RWPE1 (cell line): Measurements from ENCODE around the gene SPACA4.

ENCODE experiments used
- CTCF ChIA-PET: fragments of 350-600 bp; sonication (Branson Sonifier 250); formaldehyde crosslinking; extraction: SDS; loops from one replicate; lab custom pipeline; 2021; lab: Yijun Ruan, JAX
- POLR2A ChIA-PET: fragments of 400-600 bp; formaldehyde crosslinking; extraction: SDS; loops from one replicate; lab custom pipeline; 2020; ENCODE audit warnings: antibody characterized with exemption; ENCODE audit not compliant: low non-redundant PET; lab: Yijun Ruan, JAX
- DNase-seq: peaks from one replicate; pipeline ENCODE4 v3.0.0; 2012; ENCODE audit warnings: low spot score
- H3K27ac ChIP-seq: fragments of 450-650 bp; 2 replicates; pipeline ENCODE4 v1.5.1; 2017
- CTCF ChIP-seq: fragments of 450-650 bp; conservative IDR thresholded peaks from 2 replicates; pipeline ENCODE4 v1.5.1; 2017; ENCODE audit warnings: low read depth, mild to moderate bottlenecking

The SPACA4 gene

GRCh38 chr19:48606463-48607358 is at the start of gene SPACA4:
SPACA4 (plus strand) TSS chr19:48606742; CDS start chr19:48606979, 237 bp downstream.
- DNase-seq: no peak
- ChIA-PET CTCF (interaction anchor here (1.6 kb wide), 1 partner anchor 118 kb away, joined by 5 read pairs; no protein-coding TSS in a partner anchor), POLR2A (no interaction called here)
- no peak for TF ChIP-seq CTCF
- peak within 1 kb of the TSS; percentile 7; the same call in 1 of the 2 replicates for H3K27ac ChIP-seq

GRCh38 chr19:48556825-48557224 is 49.7 kb upstream of the SPACA4 start:
- POLR2A ChIA-PET: no interaction called here

GRCh38 chr19:48558018-48558684 is 48.4 kb upstream of the SPACA4 start:
- ChIA-PET POLR2A (no interaction called here), CTCF (interaction anchor here (0.6 to 0.7 kb wide), 2 partner anchors 12 to 26 kb away, joined by 3 read pairs; no protein-coding TSS in a partner anchor)
- H3K27ac ChIP-seq: peak overlapping the region; percentile 31; the same call in 1 of the 2 replicates
- DNase-seq: no peak
- no peak for TF ChIP-seq CTCF

More at GRCh38 chr19:48556825-48557224, 49.7 kb upstream of the SPACA4 start:
- no peak for TF ChIP-seq CTCF
- CTCF ChIA-PET: interaction anchor here (0.6 to 0.7 kb wide), 2 partner anchors 52 to 106 kb away, joined by 3 read pairs; no protein-coding TSS in a partner anchor
- H3K27ac ChIP-seq: peak overlapping the region; percentile 59
- no peak for DNase-seq

- no peak for TF ChIP-seq CTCF
- no peak overlapping the region for H3K27ac ChIP-seq
- ChIA-PET POLR2A (no interaction called here), CTCF (interaction anchor here (1.1 kb wide), 1 partner anchor 54 kb away, joined by 3 read pairs; no protein-coding TSS in a partner anchor)
- no peak for DNase-seq
Measured at GRCh38 chr19:48560095-48560530, 46.4 kb upstream of the SPACA4 start.

- POLR2A ChIA-PET: no interaction called here
- CTCF ChIA-PET: no interaction called here
- no peak overlapping the region for H3K27ac ChIP-seq
- TF ChIP-seq CTCF: no peak
- no peak for DNase-seq
Measured at GRCh38 chr19:48561412-48561811, 45.1 kb upstream of the SPACA4 start.

GRCh38 chr19:48565090-48565489 is 41.5 kb upstream of the SPACA4 start:
- ChIA-PET POLR2A (no interaction called here), CTCF (interaction anchor here (0.6 kb wide), 1 partner anchor 24 kb away, joined by 3 read pairs; no protein-coding TSS in a partner anchor)
- no peak for DNase-seq
- H3K27ac ChIP-seq: peak overlapping the region; percentile 64
- TF ChIP-seq CTCF: no peak
